GM23338 (cell line): ENCODE results near the gene SH3BP4. TPM values are rescaled to one million over a fixed set of nuclear protein-coding genes. Genes with fewer than 3 reads are reported as not detected.

ENCODE experiments used
- ATAC-seq: fragments of 200-7000 bp; cut with Tn5 transposase; 3 replicates; pipeline ENCODE4 v1.9.1; 2020
- DNase-seq: peaks from one replicate; pipeline ENCODE4 v3.0.0-alpha.2; 2015; ENCODE audit warnings: low spot score
- H2AFZ ChIP-seq: fragments of 200-600 bp; sonication (generic); 2 replicates; pipeline ENCODE4 v1.8.0; 2016; ENCODE audit warnings: antibody characterized with exemption, mild to moderate bottlenecking, moderate library complexity
- H3F3A ChIP-seq: fragments of 200-600 bp; sonication (generic); replicated peaks from 2 replicates; pipeline ENCODE4 v1.8.0; 2017; ENCODE audit warnings: antibody characterized with exemption, mixed run types, low read depth
- H3K27ac ChIP-seq: fragments of 200-600 bp; sonication (generic); 2 replicates; pipeline ENCODE4 v1.6.1; 2016; ENCODE audit warnings: low read depth
- H3K27me3 ChIP-seq: fragments of 200-600 bp; sonication (generic); 2 replicates; pipeline ENCODE4 v1.8.0; 2016; ENCODE audit warnings: mild to moderate bottlenecking, mixed run types, moderate library complexity; ENCODE audit not compliant: insufficient read depth
- H3K36me3 ChIP-seq: fragments of 200-600 bp; sonication (generic); 2 replicates; pipeline ENCODE4 v1.8.0; 2016; ENCODE audit warnings: mild to moderate bottlenecking; ENCODE audit not compliant: insufficient read depth
- H3K4me1 ChIP-seq: fragments of 200-600 bp; sonication (generic); 2 replicates; pipeline ENCODE4 v1.8.0; 2016; ENCODE audit warnings: mild to moderate bottlenecking, moderate library complexity; ENCODE audit not compliant: insufficient read depth
- H3K4me2 ChIP-seq: fragments of 200-600 bp; sonication (generic); 2 replicates; pipeline ENCODE4 v1.7.1; 2017; ENCODE audit warnings: mixed run types
- H3K4me3 ChIP-seq: fragments of 200-600 bp; sonication (generic); 2 replicates; pipeline ENCODE4 v1.6.1; 2016; ENCODE audit warnings: mixed run types
- H3K79me2 ChIP-seq: fragments of 200-600 bp; sonication (generic); replicated peaks from 2 replicates; pipeline ENCODE4 v1.8.0; 2017; ENCODE audit warnings: mild to moderate bottlenecking; ENCODE audit not compliant: insufficient read depth
- H3K9me2 ChIP-seq: fragments of 200-600 bp; sonication (generic); 2 replicates; pipeline ENCODE4 v1.8.0; 2017; ENCODE audit not compliant: insufficient read depth
- H4K20me1 ChIP-seq: fragments of 200-600 bp; sonication (generic); replicated peaks from 2 replicates; pipeline ENCODE4 v1.8.0; 2017; ENCODE audit warnings: mild to moderate bottlenecking; ENCODE audit not compliant: insufficient read depth
- H3K27ac Mint-ChIP-seq: 2 replicates; pipeline ENCODE4 v1.8.0; 2020; ENCODE audit warnings: inconsistent platforms, mild to moderate bottlenecking, moderate library complexity, mixed read lengths
- H3K27me3 Mint-ChIP-seq: 3 replicates; pipeline ENCODE4 v1.8.0; 2022; ENCODE audit warnings: low read depth, mild to moderate bottlenecking, moderate library complexity, mixed read lengths, inconsistent platforms; ENCODE audit not compliant: insufficient read depth, poor library complexity
- H3K36me3 Mint-ChIP-seq: 3 replicates; pipeline ENCODE4 v1.8.0; 2021; ENCODE audit warnings: low read depth, mild to moderate bottlenecking, inconsistent platforms, moderate library complexity, mixed read lengths
- H3K4me1 Mint-ChIP-seq: 3 replicates; pipeline ENCODE4 v1.8.0; 2020; ENCODE audit warnings: mild to moderate bottlenecking, inconsistent platforms, mixed read lengths
- H3K4me3 Mint-ChIP-seq: 3 replicates; pipeline ENCODE4 v1.8.0; 2021; ENCODE audit warnings: moderate library complexity, mild to moderate bottlenecking, inconsistent platforms, mixed read lengths
- H3K9me3 Mint-ChIP-seq: 3 replicates; pipeline ENCODE4 v1.8.0; 2020; ENCODE audit warnings: moderate library complexity, mild to moderate bottlenecking, inconsistent platforms, mixed read lengths
- CREB1 ChIP-seq: fragments of 250-450 bp; sonication (Bioruptor Pico); IDR thresholded peaks from 2 replicates; pipeline ENCODE4 v1.5.0; 2020; ENCODE audit warnings: low read depth, mild to moderate bottlenecking, moderate library complexity
- ETS1 ChIP-seq: IDR thresholded peaks from 2 replicates; pipeline ENCODE4 v1.6.1; 2016; ENCODE audit warnings: antibody characterized with exemption
- EZH2 ChIP-seq: fragments of 200-600 bp; sonication (generic); IDR thresholded peaks from one replicate; pipeline ENCODE4 v1.8.0; 2017; ENCODE audit warnings: antibody characterized with exemption, mild to moderate bottlenecking, low read depth; ENCODE audit not compliant: unreplicated experiment
- JUNB ChIP-seq: IDR thresholded peaks from one replicate; pipeline ENCODE4 v1.6.1; 2016; ENCODE audit warnings: antibody characterized with exemption; ENCODE audit not compliant: unreplicated experiment
- REST ChIP-seq: IDR thresholded peaks from one replicate; pipeline ENCODE4 v1.6.1; 2018; ENCODE audit warnings: antibody characterized with exemption; ENCODE audit not compliant: unreplicated experiment
- STAT1 ChIP-seq: IDR thresholded peaks from one replicate; pipeline ENCODE4 v1.6.1; 2016; ENCODE audit warnings: antibody characterized with exemption; ENCODE audit not compliant: unreplicated experiment
- ZNF114 ChIP-seq: fragments of 250-450 bp; sonication (Bioruptor Pico); IDR thresholded peaks from 2 replicates; pipeline ENCODE4 v1.5.0; 2020; ENCODE audit warnings: mild to moderate bottlenecking, moderate library complexity
- ZNF462 ChIP-seq: fragments of 250-450 bp; sonication (Bioruptor Pico); IDR thresholded peaks from 2 replicates; pipeline ENCODE4 v1.5.0; 2020; ENCODE audit warnings: mild to moderate bottlenecking, moderate library complexity
- polyA plus RNA-seq: library from polyadenylated mRNA; unstranded; fragments of >200 nt; fragmentation: Nextera tagmentation; extraction: Ambion mirVana; gene quantifications from 2 replicates; pipeline ENCODE4 v1.2.1, GENCODE V29; 2016
- total RNA-seq: library from RNA; depleted of rRNA; stranded (reverse); fragments of >200 nt; shearing (Covaris generic); gene quantifications from 2 replicates; pipeline ENCODE4 v1.2.3, GENCODE V29; 2014

The SH3BP4 gene
- total and polyA plus RNA-seq, 2 experiments from 2014 or later: 15.6 to 50.9 TPM

GRCh38 chr2:235028646-235029045 lies 76.8 kb downstream of the SH3BP4 start:
- DNase-seq (no peak), ATAC-seq (no peak)
- peaks cover 44% of the 10 kb centered on the region for H3K4me1 Mint-ChIP-seq
- Histone ChIP-seq H2AFZ (no peak overlapping the region), H3K27me3 (no peaks in the 10 kb centered on the region), H3K27ac (no peak overlapping the region), H3K4me3 (no peak overlapping the region), H3K79me2 (peaks cover 75% of the 10 kb centered on the region), H3K9me2 (no peaks in the 10 kb centered on the region), H3K4me2 (no peak overlapping the region), H3F3A (no peaks in the 10 kb centered on the region), H3K4me1 (no peaks in the 10 kb centered on the region; the same call in 1 of the 2 replicates), H3K36me3 (no peaks in the 10 kb centered on the region), H4K20me1 (peaks cover 7% of the 10 kb centered on the region; the same call in 1 of the 2 replicates)
- H3K36me3 Mint-ChIP-seq: no peaks in the 10 kb centered on the region; the same call in 2 of the 3 replicates
- H3K4me3 Mint-ChIP-seq: no peak overlapping the region
- no peaks in the 10 kb centered on the region for H3K9me3 Mint-ChIP-seq
- H3K27ac Mint-ChIP-seq: no peak overlapping the region
- peaks cover 8% of the 10 kb centered on the region for H3K27me3 Mint-ChIP-seq
- TF ChIP-seq ZNF462 (CRISPR knock-in tag) (no peak), CREB1 (no peak), ZNF114 (no peak), JUNB (no peak), STAT1 (no peak), EZH2 (no peak), ETS1 (no peak), REST (no peak)
